ENCODE results near the gene VIM. TPM values are rescaled to one million over a fixed set of nuclear protein-coding genes. Genes with fewer than 3 reads are reported as not detected.
"Not testable (repeated sequence)": the region's sequence is repeated elsewhere in the genome, so short reads cannot be mapped to it uniquely, and the experiment has no call there.

Gene VIM
- total and polyA plus RNA-seq, 12 donors = 232 to 834 (median 375) TPM

GRCh38 chr10:17262502-17262901 lies 34.5 kb downstream of the VIM start:
- H3K4me3 ChIP-seq = no peak overlapping the region
- intact Hi-C loops (cut with DNase I) = no loop called here
- WGBS, 2 donors = 93% methylated on average over 4 of the region's 4 CpGs
- DNase-seq = no peak
- ATAC-seq = no peak
- H3K27me3 ChIP-seq = no peaks in the 10 kb centered on the region
- TF ChIP-seq CTCF (IDR thresholded peaks at IDR 0.05) = no peak
- H3K4me1 ChIP-seq = peaks cover 0 to 6% (median 0%) of the 10 kb centered on the region in 9 donors
- no peak overlapping the region for H3K27ac ChIP-seq
- H3K36me3 ChIP-seq = no peaks in the 10 kb centered on the region
- H3K9me3 ChIP-seq = peaks cover 0 to 45% (median 28%) of the 10 kb centered on the region in 11 donors

GRCh38 chr10:17263580-17263979 lies 35.5 kb downstream of the VIM start:
- Histone ChIP-seq H3K36me3 (no peaks in the 10 kb centered on the region), H3K9me3 (peaks cover 0 to 45% (median 28%) of the 10 kb centered on the region in 11 donors), H3K4me1 (no peaks in the 10 kb centered on the region), H3K4me3 (no peak overlapping the region), H3K27me3 (no peaks in the 10 kb centered on the region), H3K27ac (no peak overlapping the region)
- DNase-seq = no peak
- no peak for ATAC-seq
- intact Hi-C loops (cut with DNase I) = no loop called here
- 89 to 90% methylated on average over 8 of the region's 8 CpGs for WGBS, 2 donors
- TF ChIP-seq CTCF (IDR thresholded peaks at IDR 0.05) = no peak

GRCh38 chr10:17265468-17265867 lies 37.4 kb downstream of the VIM start:
- no peaks in the 10 kb centered on the region for H3K4me1 ChIP-seq
- no peak for DNase-seq
- peaks cover 0 to 45% (median 28%) of the 10 kb centered on the region in 11 donors for H3K9me3 ChIP-seq
- WGBS, 2 donors = 62 to 81% methylated on average over 2 of the region's 2 CpGs
- no peak for TF ChIP-seq CTCF (IDR thresholded peaks at IDR 0.05)
- H3K36me3 ChIP-seq = no peaks in the 10 kb centered on the region
- H3K4me3 ChIP-seq = no peak overlapping the region
- H3K27me3 ChIP-seq = peaks cover 0 to 4% (median 0%) of the 10 kb centered on the region in 7 donors
- intact Hi-C loops (cut with DNase I) = no loop called here
- ATAC-seq = no peak
- no peak overlapping the region for H3K27ac ChIP-seq

GRCh38 chr10:17266549-17266948 lies 38.5 kb downstream of the VIM start:
- intact Hi-C loops (cut with DNase I); DNase-seq; H3K27ac ChIP-seq; H3K27me3 ChIP-seq; H3K4me1 ChIP-seq; ATAC-seq; H3K4me3 ChIP-seq; H3K36me3 ChIP-seq: not testable (repeated sequence)
- H3K9me3 ChIP-seq = peaks cover 0 to 38% (median 25%) of the 10 kb centered on the region in 11 donors
- WGBS, 2 donors = 94 to 97% methylated on average over 6 of the region's 6 CpGs

- intact Hi-C loops (cut with DNase I) = no loop called here
- peaks cover 0 to 4% (median 0%) of the 10 kb centered on the region in 7 donors for H3K27me3 ChIP-seq
- 95 to 97% methylated on average over 12 of the region's 12 CpGs for WGBS, 2 donors
- no peak overlapping the region for H3K4me3 ChIP-seq
- DNase-seq (no peak), ATAC-seq (no peak)
- H3K9me3 ChIP-seq = peaks cover 0 to 14% (median 0%) of the 10 kb centered on the region in 11 donors
- H3K36me3 ChIP-seq = no peaks in the 10 kb centered on the region
- no peaks in the 10 kb centered on the region for H3K4me1 ChIP-seq
- no peak for TF ChIP-seq CTCF (IDR thresholded peaks at IDR 0.05)
- no peak overlapping the region for H3K27ac ChIP-seq
These were observed 44.6 kb downstream of the VIM start for GRCh38 chr10:17272648-17273047.
